HG02588 (cell line): ENCODE data around the gene TNK1.

Experiments used
- ATAC-seq: cut with Tn5 transposase; IDR thresholded peaks from one replicate; pipeline ENCODE4 v1.9.1; 2021; ENCODE audit warnings: mild to moderate bottlenecking, moderate library complexity; ENCODE audit not compliant: unreplicated experiment

Gene TNK1

GRCh38 chr17:7408863-7409262, 28.0 kb downstream of the TNK1 start:
- no peak for ATAC-seq

DNA sequence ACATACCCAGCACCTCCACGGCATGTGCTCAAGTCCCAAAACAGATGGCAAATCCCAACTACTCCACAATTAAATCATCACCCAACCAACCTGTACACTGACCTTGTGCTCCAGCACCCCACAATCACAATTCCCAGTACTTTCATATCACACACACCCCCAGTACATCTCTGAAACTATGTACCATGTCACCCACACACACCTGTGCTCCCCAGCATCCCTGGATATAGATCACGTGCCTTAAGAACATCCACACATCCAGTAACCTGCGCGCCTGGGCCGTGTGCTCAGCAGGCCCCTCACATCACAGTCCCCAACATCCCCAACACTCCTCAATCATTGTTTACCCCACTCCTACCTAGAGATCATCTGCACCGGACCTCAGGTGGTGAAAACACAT, 28.8 kb downstream of the TNK1 start:
- ATAC-seq = no peak

- no peak for ATAC-seq
Measured at GRCh38 chr17:7410634-7411426, 29.9 kb downstream of the TNK1 start.

DNA sequence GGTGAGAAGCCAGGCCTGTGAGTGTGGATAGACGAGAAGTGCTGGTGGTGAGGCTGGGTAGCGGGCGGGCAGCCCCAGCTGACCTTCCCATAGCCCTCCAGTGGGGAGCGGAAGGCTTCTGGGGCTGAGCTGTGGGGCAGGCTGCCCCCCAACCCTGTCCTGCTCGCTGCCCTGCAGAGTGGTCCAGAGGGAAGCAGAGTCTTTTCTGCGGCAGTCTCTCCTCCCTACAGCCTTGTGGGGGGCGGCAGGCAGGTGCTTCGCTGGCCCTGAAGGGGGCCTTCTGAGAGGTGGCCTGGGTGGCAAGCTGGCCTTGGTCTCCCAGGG, 30.5 kb downstream of the TNK1 start:
- no peak for ATAC-seq

GRCh38 chr17:7413346-7413985, 32.6 kb downstream of the TNK1 start:
- no peak for ATAC-seq

GRCh38 chr17:7414837-7415236, 33.9 kb downstream of the TNK1 start:
- ATAC-seq = no peak

GRCh38 chr17:7415784-7416183, 34.9 kb downstream of the TNK1 start:
- no peak for ATAC-seq

- no peak for ATAC-seq
Measured at GRCh38 chr17:7416323-7416722, 35.4 kb downstream of the TNK1 start.

DNA sequence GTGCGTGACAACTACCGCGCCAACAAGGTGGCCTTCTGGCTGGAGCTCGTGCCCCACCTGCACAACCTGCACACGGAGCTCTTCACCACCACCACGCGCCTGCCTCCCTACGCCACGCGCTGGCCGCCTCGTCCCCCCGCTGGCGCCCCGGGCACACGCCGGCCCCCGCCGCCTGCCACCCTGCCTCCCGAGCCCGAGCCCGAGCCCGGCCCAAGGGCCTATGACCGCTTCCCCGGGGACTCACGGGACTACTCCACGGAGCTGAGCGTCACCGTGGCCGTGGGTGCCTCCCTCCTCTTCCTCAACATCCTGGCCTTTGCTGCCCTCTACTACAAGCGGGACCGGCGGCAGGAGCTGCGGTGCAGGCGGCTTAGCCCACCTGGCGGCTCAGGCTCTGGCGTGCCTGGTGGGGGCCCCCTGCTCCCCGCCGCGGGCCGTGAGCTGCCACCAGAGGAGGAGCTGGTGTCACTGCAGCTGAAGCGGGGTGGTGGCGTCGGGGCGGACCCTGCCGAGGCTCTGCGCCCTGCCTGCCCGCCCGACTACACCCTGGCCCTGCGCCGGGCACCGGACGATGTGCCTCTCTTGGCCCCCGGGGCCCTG, 36.3 kb downstream of the TNK1 start:
- ATAC-seq = no peak

- ATAC-seq = no peak
Measured at GRCh38 chr17:7418472-7419152, 37.7 kb downstream of the TNK1 start.

DNA sequence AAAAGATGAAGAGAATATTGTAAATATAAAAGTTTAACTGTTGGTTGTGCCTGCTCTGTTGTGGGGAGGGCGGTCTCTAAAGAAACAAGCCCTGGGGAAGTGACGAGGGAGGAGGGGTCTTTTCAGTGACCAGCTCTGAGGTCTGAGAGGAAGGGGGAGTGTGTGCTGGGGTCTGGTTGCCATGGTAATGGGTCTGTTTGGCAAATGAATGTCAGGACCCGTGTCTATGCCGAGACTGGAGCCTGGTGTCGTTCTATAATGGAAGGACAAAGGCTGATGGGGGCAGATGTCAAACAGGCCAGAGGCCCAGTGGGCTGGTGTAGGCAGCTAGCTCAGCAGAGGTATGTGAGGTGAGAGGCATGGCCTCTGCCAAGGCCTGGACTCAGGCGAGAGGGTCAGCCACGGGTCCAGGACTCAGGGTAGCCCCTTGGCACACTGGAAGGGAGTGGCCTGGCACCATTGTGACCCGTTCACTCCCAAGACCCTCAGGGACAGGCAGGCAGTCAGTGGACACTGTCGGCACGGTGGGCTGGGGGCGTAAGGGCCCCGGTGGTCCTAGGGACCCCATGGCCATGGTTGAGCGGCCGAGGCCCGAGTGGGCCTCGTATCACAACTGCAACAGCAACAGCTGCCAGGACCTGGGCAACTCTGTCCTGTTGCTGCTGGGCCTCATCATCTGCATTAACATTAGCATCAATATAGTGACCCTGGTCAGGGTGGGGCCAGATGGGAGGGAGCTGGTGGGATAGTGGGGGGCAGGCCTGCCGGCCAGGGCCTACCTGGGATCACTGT, 39.1 kb downstream of the TNK1 start, which contains the start of gene SPEM1:
TSS of gene SPEM1 (plus strand) at position 506 of the 792 bp plus-strand sequence. CDS start at position 567, 61 bp downstream.
- ATAC-seq = no peak

DNA sequence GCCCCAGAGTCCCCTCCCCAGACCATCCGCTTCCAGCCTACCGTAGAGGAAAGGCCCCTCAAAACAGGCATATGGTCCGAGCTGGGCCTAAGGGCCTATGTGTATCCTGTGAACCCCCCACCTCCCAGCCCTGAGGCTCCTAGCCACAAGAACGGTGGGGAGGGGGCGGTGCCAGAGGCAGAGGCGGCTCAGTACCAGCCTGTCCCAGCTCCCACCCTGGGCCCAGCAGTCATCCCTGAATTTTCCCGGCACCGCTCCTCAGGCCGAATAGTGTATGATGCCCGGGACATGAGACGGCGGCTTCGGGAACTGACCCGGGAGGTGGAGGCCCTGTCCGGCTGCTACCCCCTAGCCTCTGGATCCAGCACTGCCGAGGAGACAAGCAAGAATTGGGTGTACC, 40.3 kb downstream of the TNK1 start:
- ATAC-seq = no peak

GRCh38 chr17:7423679-7424078, 42.8 kb downstream of the TNK1 start:
- no peak for ATAC-seq

DNA sequence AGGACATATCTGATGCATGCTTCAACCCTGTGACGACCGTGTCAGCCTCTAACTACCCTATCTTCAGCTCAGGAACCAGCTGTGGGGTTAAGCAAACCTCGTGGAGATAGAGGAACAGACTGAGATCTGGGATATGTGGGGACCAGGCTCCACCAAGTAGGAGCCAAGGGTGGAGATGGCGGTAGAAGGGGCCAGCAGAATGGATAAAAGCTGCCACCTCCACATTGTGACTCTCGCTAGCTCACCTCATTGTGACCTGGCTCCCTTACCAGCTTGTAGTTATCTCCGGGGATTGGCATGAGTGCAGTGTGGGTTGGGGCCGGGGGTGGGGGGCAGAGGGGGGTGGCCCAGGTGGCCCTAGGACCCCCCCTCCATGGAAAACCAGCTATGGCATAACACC, 44.4 kb downstream of the TNK1 start, which contains the start of gene SPEM2:
TSS of gene SPEM2 (plus strand) at position 301 of the 400 bp plus-strand sequence. CDS start at position 374, 73 bp downstream.
- ATAC-seq = no peak

GRCh38 chr17:7425756-7426155, 44.9 kb downstream of the TNK1 start:
- ATAC-seq = no peak

GRCh38 chr17:7426203-7426863, 45.4 kb downstream of the TNK1 start:
- no peak for ATAC-seq

- no peak for ATAC-seq
Measured at GRCh38 chr17:7426896-7427489, 46.1 kb downstream of the TNK1 start.

DNA sequence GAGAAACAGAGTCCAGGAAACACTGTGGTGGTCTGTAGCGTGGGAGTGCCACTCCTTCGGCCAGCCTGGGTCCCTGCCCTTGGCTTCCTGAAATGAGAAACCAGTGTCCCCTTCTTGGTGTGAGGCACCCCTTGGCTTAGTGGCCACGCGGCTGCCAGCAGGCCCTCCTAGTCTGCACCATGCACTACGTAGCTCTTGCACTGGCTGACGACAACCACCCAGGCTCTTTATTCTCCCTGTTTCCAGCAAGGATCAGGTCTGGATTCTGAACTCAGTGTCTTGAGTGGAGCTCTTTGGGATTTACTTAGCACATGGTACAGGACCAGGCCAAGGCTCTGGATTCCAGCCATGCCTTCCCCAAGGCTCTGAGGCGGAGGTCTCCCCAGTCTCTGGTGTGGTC, 46.7 kb downstream of the TNK1 start:
- ATAC-seq = no peak

GRCh38 chr17:7428557-7428956, 47.7 kb downstream of the TNK1 start, which contains the start of gene SPEM3:
Gene SPEM3, plus strand, starts transcription at chr17:7428857. Its CDS starts 46 bp downstream, at chr17:7428903.
- no peak for ATAC-seq

DNA sequence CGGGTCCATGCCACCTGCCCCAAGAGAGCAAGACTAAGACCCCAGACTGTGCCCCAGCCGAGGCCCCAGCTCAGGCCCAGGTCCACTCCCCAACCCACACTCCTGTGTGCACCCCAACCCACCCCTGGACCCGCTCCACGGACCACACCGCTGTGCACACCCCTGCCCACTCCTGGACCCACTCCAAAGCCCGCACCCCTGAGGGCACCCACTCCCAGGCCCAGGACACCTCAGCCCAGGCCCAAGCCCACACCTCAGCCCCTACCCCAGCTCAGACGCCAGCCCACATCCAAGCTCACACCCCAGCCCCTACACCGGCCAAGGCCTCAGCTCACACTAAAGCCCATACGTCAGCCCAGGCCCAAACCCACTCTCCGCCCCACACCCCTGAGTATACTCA, 48.8 kb downstream of the TNK1 start:
- ATAC-seq = no peak
